Stimulated activated CD8-positive, alpha-beta memory T cell treated with anti-CD3 and anti-CD28 coated beads, Interleukin-2, amount 100 ng/mL, for 1 hour (primary cell): Measurements from ENCODE around the gene PRKG2.

ENCODE experiments used
- DNase-seq, 2 donors: peaks; one replicate each; pipeline ENCODE4 v3.0.0-alpha.2; 2020; ENCODE audit warnings: low read depth in 2 of 2

Gene PRKG2

DNA sequence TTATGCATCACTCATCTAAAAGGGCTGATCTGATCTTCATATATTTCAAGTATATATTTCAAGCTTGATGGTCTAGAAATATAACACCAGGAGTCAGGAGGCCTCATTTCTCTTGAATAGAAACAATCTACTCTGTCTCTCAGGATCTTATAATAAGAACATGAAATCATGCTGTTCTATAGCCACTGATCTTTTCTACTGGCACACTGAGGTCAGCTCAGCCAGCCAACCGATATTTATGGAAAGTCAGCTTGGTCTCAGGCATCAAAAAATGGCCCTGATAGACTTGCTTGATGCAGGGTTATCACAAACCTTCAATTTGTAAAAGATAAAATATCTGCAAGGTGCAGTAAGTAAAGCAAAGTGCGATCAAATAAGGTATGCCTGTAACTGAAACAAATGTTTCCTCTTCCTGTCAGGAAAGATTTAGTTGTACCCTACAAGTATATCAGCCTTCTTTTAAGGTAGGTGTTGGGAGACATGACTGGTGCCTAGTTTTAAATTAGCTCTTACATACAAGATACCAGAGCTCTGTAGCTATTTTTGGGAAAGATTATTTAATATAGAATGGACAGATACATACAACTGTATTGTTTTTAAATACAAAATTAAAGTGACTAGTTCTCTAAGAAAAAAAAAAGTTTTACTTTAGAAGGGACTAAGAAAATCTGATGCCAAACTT is 121.2 kb downstream of the PRKG2 start:
- DNase-seq: no peak

DNA sequence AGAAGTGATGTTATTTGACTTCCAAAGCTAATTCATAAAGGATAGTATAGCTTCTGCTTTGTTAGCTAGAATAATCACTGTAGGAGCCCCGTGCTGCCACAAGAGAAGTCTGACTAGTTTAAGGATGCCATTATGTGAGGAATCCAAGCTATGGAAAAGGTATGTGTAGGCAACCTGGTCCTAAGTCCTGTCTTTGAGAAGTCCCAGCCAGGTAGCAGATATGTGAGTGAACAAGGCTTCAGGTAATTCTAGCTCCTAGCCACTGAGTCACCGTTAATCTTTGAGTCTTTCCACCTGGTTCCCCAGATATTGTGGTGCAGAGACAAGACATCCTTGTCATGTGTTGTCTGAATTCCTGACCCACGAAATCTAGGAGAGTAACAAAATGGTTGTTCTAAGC is 129.0 kb downstream of the PRKG2 start:
- DNase-seq: no peak

DNA sequence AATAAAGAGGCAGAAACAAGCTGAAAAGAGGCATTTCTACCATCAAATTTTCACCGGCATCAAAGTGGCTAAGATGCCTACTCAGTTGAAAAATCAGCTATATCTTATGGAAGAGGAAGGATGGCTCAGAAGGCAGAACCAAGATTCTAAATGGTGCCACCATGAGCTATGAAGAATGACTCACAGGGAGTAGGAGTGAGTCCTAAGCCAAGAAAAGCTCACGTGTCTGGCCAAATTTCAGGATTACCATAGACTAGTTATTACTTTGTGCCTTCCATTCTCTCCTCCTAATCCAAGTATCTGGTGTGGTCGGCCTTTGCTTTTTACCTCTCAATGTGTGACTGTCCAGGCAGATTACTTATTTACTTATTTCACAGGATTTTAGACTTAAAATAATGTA is 129.7 kb downstream of the PRKG2 start:
- DNase-seq: no peak

DNA sequence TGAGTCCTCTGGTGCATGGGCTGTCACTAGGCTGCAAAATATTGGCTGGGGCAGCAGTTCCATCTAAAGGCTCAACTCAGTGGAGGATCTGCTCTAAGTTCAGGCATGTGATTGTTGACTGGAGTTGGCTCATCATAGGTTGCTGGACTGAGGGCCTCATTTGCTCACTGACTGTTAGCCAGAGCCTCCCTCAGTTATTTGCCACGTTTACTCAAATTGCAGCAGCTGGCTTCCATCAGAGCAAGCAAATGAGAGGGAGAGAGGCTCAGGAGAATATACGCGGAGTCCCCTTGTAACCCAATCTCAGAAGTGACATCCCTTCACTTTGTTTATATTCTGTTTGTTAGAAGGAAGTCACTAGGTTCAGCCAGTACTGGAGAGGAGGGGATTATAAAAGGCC is 130.4 kb downstream of the PRKG2 start:
- no peak for DNase-seq

DNA sequence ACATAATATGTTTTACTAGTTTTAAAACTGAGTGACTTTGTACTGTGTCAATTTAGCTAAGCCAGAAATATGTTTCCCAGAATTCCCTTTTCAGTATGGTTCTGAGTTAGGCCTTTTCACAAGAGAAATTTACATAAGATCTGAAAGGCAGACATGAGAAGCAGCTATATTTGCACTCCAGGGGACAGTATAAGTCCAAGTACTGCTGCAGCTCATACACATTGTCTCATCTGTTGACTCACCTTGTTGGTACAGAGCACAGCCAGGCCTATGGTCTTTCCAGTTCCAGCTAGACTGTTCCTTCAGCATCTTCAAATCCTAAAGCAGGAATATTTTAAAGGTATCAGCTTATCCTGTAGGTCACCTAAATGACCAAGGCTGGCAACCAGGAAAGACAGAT is 131.0 kb downstream of the PRKG2 start:
- no peak for DNase-seq

DNA sequence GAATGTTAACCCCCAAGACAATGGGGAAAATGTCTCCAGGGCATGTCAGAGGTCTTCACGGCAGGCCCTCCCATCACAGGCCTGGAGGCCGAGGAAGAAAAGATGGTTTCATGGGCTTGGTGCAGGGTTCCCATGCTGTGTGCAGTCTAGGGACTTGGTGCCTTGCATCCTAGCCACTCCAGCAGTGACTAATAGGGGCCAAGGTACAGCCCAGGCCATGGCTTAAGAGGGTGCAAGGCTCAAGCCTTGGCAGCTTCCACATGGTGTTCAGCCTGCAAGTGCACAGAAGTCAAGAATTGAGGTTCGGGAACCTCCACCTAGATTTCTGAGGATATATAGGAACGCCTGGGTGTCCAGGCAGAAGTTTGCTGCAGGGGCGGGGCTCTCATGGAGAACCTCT is 133.9 kb downstream of the PRKG2 start:
- no peak for DNase-seq

DNA sequence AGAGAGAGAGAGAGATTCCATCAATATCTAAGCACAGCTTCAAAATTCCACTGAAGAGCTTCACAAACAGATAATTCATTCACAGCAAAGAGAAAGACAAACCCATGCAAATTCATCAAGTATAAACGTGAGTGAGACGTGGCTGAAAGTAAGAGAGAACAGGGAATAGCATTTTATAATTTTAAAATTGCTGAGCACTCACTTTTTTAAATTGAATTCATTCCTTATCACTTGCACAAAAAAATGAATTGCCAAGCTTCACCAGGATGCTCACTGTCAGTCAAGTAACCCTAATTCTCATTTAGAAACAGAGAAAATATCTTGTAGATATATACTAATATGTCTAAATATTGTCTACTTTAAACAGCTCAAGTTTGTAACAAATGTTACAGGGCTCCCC is 144.0 kb downstream of the PRKG2 start:
- DNase-seq: no peak

DNA sequence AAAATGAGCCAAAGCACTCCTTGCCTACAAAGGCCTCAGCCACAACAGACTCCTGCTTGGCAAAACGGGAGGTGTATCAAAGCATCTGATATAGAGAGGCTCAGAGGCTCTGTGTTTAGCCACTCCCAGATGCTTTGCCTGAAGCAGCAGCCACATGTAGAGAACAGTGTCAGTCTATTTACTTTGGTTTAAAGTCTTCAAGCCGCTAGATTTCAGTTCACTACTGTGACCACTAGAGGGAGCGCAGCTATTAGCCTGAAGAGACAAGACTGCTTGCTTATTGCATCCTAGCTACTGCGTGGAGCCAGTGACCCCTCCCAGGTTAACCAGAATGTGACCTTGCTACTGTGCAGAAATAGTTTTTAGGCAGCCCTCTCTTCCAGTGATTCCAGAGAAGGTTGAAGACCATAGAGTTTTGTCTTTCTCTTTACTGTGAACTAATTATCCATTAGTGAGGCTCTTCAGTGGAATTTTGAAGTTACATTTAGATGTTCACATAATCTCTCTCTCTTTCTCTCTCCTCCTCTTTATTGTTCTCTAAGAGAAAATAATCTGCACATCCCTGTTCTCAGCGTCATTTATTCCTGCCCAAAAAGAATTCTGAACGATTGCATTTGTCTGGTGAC is 145.2 kb downstream of the PRKG2 start:
- DNase-seq: peak; percentile 6 to 32

DNA sequence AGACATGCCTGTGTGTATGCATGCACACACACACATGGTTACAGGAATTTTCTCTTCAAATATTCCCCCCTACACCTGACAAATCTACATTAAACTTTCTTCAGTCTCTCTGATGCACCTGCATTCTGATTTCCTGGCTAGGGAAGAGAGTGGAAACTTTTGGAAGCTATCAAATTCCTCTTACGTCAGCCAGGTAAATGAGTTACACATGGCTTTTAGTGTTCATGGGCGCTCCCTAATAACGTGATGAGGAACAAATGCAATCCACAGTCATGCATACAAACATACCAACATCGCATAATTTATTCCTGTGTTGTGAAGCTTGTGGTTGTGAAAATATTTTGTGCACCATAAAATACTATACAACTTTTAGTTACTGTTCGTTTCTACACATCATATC is 149.6 kb downstream of the PRKG2 start:
- DNase-seq: no peak

DNA sequence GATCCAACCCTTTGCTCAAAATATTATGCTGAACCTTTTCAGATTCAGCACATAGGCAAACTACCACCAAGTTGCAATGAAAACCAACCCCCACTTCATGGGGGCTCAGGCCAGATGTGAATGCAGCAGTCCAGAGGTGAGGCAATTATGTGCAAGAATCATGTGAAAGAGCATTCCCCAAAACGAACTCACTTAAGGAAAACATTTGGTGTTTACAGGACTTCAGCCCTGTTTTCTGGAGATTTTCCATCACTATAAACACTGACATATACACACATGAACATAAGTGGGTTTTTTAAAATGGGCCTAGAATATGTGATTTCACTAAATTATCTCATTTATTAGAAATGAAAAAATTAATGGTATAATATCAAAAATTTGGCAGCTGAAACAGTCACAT is 153.0 kb downstream of the PRKG2 start:
- DNase-seq: no peak

DNA sequence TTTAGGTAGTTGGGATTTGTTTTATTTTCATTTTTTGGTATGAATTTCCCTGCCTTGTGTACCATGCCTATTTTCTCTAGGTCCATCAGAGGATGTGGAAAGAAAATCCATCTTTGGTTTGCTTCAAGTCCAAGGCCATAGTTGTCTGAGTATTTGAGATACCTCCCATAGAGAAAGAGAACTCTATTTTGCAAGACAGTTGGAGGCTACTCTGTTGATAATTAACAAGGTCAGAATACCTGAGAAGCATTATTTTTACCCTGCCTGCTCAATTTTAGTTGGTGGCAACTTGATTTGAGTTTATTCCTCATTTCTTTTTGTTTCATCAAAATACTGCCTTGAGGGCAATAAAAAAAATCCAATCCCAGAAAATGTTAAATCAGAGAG is 153.7 kb downstream of the PRKG2 start:
- DNase-seq: no peak

DNA sequence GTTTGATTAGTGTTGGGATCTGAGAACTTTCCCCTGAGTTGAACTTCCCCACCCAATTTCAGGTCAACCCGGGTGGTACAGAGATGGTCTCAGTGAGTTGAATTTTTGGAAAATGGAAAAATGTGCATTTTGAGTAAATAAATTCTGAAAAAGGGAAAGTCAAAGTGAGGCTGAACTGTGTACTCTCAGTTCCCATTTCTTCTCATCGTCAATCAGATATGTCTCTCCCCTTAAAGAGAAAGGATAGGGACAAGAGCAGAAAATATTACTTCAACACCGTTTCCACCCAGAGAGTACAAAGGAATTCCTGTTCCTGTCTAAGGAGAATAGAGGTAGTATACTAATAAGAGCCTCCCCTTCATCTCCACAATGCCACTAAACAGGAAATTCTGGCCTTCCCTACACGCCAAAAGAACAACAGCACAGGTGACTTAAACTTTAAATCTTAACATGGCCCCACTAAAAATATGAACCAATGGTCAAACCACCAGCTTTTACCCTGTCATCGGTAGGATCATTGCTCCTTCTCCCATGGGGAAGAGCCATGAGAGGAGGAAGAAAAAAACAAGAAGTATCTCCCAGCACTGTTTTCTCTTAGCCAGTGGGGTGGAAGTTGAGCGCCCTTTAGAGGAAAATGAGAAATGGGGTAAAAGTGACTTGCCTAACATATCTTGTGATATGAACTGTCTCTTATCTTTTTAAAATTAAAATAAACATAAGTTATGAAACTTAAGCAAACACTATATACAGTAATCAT is 154.3 kb downstream of the PRKG2 start:
- DNase-seq: no peak

DNA sequence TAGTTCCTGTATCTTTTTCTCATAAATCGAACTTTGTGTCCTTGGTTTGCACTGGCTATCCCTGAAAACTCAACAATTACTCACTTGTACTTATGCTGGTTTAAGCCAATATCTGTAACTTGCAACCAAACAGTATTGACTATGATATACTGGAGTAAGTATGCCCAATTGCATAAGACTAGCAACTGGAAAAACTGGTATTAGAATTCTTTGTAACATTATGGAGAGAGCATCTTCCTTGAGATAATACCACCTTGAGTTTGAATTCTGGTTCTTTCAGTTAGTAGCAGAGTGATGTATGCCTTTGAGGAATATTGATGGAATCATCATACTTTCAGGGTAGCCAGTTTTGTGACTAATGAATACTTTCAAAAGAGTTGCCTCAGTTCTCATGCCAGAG is 156.4 kb downstream of the PRKG2 start:
- DNase-seq: no peak

DNA sequence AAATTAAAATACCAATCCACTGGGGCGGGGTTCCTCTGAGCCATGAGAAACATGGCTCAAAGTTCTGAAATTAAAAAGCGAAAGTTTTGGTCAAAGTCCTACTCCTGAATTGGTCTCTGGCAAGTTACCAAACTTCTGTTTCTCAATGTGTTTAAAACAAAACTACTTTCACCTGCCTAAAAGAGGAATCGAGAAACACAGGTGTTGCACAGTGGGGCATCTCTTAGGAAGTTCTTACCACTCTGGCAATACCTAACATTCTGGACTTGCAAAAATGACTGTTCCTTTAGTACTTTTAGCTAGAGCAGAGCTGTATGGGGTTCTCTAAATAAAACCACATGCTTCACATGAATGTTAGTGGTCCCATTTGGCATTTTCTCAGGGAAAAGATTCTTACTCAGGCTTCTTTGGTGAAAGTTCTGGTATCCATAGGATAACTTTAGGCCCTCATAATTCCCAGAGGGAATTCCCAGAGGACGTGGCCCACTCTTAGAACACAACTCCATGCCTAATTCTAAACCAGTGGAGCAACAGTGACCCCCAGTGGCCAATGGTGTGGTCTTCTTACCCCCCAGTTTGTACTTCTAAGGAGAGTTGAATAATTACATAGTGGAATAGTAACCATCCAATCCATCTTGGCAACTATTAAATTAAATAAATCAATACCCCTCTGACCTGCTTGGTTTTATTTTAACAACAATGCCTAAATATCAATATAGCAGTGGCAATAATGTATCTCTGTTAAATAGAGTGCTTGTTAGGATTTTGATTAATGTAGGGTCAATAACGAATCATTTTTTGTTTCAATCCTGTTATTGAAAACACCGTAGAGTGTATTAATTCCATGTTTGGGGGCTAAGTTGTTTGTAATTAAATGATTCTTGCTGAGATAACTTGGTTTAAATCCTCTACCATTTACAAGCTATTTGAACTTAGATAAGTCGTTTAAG is 162.6 kb downstream of the PRKG2 start:
- peak in 1 of 2 donors; percentile 4 for DNase-seq

DNA sequence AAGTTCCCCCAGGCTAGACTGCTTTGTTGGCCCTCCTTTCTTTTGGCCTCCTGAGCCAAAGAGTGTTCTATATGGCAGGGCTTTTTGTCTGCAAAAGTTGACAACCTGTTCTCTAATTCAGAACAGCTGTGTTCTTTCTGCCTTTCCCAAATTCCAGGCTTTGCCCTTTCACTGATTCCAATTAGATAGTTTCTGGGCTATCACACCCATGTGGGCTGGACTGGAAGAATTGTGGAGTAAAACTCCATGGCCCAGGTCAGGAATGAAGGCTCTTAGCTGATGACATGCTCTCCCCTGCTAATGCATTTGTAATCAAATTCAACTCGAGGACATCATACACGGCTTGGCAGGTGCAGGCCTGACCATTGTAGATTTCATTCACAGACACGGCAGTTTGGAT is 165.1 kb downstream of the PRKG2 start:
- no peak for DNase-seq

DNA sequence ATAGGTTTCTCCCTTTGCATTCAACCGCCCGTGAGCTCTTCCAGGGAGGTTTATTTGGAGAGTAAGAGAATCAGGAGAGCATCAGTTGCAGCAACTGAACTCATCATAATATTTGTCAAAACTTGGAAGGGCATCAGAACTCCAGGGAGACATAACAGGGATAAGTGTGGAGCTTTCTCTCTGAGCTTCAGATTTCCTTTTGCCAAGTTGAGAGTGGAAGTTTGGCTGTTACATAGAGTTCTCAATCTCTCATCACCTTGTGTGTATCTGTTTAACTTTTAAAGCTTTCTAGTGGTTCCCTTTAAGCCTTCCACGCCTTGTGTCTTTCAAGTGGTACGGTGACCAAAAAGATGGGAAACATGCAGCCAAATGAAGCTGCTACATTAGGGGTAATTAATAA is 165.7 kb downstream of the PRKG2 start:
- no peak for DNase-seq

DNA sequence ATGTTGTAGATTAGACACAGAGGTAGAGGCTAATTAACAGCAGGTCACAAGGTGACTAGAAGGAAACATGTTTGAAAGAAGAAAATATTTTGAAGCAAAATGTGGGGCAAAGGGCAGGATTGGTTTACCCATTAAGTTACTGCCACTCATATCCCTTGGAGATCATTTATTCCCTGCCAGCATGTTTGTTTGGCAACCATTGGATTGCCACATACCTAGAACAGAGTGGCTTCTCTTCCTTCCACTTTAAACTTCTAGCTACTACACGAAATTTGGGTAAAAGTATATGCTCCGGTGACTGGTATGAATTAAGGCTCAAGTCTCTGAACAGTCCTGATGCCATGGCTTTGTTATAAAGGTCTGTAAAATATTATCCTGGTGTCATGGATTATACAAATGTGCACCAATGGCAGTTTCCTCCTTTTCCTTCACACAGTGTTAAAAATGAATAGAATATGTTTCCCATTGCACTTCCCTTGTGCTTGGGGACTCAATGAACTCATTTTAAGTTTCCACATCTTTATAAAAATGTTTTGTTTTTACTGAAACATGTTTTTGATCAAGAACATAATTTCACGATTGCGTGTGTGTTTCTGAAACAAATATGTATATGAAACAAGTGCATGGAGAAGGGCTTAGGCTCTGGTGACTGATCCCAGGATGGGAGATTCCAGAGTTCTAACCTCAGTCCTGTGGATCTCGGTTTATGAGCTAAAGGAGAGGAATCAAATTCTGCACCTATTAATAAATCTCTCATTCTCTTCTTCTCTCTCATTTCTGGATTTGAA is 172.2 kb downstream of the PRKG2 start:
- DNase-seq: no peak

DNA sequence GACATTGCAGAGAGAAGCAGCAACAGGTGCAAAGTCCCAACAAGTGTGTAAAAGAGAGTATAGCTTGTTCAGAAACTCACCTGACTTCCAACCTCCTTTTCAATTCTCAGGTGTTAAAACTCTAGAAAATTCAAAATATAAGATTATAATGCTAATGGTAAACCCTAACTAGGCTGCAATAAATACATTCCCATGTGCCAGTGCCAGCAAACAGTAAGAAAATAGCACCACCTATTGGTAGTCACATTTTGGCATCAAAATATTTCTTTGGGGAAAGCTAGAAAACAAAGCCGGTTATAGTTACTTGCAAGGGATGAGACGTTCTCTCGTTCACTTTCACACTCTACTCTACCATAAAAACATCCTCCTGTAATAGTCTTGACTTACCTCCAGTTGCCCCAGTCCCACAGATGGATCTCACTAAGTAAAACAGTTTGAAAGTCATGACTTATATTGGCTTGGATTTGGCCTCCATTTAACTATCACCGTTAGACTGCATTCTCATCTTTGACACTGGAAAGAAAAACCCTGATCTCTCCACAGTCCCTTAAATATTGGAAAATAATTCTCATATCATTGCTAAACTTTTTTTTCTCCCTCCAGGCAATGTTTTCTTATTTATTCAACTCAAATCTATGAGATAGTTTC is 174.9 kb downstream of the PRKG2 start:
- no peak for DNase-seq

DNA sequence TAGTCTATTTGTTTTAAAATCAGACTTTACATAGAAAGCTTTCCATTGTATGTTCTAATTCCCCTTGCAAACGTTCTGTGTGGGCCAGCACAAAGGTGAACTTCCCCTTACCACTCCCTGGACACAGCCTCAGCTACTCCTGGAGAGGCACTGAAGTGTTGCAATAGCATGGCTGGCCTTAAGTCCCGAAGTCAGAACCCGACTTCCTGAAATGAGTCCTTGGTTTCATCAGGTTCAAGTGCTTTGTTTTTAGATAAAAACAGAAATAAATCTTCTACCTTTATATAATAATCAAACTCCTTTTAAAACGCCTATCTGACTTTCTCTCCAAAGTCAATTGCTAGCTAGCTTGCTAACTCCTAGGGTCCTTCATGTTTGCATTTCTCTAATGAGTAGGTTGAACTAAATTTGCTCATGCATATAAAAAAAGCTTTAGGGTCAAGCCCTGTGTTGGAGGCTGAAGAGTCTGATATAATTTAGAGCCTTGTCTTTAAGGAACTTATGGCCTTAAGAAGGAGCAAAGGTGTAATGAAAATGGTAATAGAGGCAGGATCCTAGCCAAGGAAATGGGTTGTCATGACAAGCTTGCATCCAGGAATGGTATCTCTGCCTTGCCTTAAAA is 175.6 kb downstream of the PRKG2 start:
- no peak for DNase-seq

DNA sequence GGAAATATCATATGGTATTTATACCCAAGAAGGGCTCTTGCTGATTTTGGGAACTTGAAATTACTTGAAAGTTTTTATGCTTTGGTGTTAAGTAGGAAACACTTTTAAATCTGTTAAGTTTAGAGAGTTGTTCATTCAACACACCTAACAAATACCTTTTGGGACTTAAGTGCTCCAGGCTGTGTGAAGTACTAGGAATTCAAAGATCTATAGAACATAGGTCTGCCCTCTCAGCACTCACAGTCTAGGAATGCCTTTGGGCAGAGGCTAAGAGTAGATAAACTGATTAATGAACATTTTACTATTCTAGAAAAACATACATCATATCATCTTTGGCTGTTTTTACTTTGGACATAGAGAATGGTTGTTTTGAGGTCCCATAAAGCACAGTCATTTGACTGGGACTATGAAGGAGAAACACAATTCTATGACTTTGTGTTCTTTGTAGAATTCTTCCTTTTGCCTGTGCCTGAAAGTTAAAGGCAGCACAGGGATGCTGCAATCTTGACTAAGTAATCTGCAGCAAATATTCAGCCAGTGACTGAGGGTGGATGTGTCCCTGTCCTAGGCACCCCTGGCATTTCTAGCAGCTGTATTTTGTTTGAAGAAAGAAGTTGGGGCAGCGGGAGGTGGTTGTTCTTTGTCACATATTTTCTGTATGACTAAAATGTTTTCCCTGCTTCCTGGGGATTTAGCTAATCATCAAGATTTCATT is 176.2 kb downstream of the PRKG2 start:
- DNase-seq: no peak
